GM12875 (cell line): ENCODE results near the gene HS6ST2.

Source experiments
- H3K4me3 ChIP-seq: one replicate; pipeline ENCODE4 v1.5.1; 2011; ENCODE audit warnings: low read depth, low read length, control low read depth
- CTCF ChIP-seq: IDR thresholded peaks from 2 replicates; pipeline ENCODE4 v1.5.1; 2011; ENCODE audit warnings: low read depth, mild to moderate bottlenecking, control low read depth, inconsistent platforms, low read length, moderate library complexity, borderline replicate concordance; ENCODE audit not compliant: insufficient read depth

Gene HS6ST2

GRCh38 chrX:132843363-132843762, 115.1 kb downstream of the HS6ST2 start:
- H3K4me3 ChIP-seq = no peak overlapping the region
- TF ChIP-seq CTCF = no peak

DNA sequence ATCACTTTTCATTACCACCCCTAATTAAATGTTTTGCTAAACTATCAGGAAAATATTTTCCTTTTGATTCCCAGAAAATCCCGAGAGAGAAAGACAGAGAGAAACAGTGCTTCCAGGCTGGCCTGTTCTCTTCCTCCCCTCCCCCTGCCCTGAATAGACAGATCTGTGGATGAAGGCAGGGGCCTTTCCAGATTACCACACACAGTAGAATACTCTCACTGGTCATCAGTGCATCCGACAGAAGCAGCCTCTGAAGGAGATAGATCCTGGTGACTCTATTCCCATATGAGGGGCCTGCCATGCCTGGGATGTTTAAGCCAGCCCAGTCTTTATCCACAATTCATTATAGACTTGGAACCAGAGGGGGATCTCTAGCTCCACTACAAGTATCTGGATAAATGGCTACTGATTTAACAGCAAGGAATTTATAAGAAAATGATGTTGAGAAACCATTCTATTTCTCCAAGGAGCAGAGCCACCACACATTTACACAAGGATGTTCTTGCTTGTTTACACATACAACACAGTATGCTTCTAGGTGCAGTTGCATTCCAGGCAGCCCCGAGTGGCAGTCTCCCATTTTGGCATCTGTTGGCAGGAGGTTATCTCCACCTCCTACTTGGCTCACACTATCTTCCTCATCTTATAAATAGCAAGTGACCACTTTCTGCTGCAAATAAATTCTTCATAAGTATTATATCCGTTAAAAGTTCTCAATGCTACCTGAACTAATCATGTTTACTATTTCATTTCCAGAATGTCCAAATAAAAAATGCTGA, 115.8 kb downstream of the HS6ST2 start:
- TF ChIP-seq CTCF = no peak
- no peak overlapping the region for H3K4me3 ChIP-seq

- H3K4me3 ChIP-seq = no peak overlapping the region
- no peak for TF ChIP-seq CTCF
These were observed 120.5 kb downstream of the HS6ST2 start for GRCh38 chrX:132837967-132838366.

DNA sequence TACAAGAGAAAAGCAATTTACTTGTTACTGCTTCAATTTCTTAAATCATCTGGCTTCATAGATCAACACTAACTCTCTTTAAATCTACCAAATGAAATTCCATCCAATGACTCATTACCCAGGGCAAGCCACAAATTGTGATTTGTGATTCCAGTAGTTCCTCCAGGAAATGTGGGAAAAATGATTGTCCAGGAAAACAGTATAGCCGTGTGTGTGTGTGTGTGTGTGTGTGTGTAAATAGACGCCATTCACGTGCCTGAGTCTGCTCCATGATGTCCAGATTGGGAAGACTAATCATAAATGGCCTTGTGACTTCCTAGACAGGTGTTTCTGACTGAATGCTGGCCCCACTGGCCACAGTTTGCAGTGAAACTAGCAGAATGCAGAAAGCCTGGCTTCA, 121.3 kb downstream of the HS6ST2 start:
- no peak for TF ChIP-seq CTCF

GRCh38 chrX:132836471-132836870, 122.0 kb downstream of the HS6ST2 start:
- no peak overlapping the region for H3K4me3 ChIP-seq
- no peak for TF ChIP-seq CTCF

More for the DNA sequence above, 121.3 kb downstream of the HS6ST2 start:
- H3K4me3 ChIP-seq = no peak overlapping the region

- TF ChIP-seq CTCF = no peak
- no peak overlapping the region for H3K4me3 ChIP-seq
These were observed 123.7 kb downstream of the HS6ST2 start for GRCh38 chrX:132834741-132835140.

DNA sequence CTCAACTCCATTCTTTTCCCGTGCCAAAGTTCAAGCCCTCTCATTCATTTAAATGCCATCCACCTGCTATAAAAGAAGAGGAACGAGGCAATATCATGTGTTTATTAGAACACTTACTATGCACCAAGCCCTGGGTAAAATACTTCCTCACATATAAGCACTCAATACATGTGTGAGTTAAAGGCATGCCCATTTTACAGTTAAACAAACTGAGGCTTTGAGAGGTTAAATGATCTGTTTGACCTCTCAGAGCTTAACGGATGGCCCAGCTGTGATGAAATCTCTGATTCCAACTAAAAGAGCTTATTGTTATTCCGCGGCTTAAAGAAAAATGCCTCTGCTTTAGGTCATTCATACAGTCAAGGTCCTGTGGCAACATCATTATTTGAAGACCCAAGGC, 124.3 kb downstream of the HS6ST2 start:
- H3K4me3 ChIP-seq = no peak overlapping the region
- no peak for TF ChIP-seq CTCF
